GM18505 (cell line): ENCODE data around the gene FAXC.

ENCODE experiments used
- ATAC-seq: cut with Tn5 transposase; IDR thresholded peaks from one replicate; pipeline ENCODE4 v1.9.1; 2021; ENCODE audit not compliant: unreplicated experiment
- POLR2A ChIP-seq: IDR thresholded peaks from 4 replicates; pipeline ENCODE4 v1.6.1; 2011; ENCODE audit warnings: borderline replicate concordance; ENCODE audit not compliant: insufficient read depth, insufficient read length; ENCODE audit errors: extremely low read depth

Gene FAXC

DNA sequence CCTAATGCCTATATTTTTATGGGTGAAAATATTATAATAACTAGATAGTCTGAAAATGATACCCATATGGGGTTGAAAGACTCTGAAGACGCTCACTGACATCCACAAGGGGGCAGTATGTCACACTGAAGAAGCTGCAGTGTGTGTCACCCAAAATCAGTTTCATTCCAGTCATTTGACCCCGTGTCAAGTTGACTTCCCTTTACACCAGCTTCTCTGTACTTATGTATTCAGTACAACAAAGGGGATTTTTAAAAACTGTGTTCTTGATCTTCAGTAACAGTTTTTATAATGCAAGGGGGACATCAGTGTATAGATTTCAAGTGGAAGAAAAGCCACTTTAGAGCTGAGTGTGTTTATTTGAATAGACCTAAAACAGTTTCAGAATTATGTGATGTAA lies 19.3 kb downstream of the FAXC start:
- ATAC-seq = peak; percentile 68
- no peak for TF ChIP-seq POLR2A

DNA sequence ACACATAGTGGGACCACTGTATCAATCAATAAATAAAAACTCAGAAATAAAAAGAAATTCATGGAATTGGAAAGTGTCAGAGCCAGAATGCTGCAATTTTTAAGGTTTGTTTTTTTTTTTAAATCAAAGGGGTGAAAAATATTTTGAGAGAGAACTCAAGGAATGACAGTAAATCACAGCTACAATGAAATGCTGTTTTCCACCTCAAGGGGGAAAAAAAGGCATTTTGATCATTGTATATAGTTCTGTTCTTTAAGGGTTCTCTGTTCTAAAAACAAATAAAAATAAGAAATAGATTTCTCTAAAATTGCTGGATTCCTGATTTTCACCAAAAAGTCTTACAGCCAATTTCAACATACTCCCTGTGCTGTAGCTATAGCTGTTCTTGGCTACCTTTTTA lies 24.5 kb downstream of the FAXC start:
- no peak for ATAC-seq
- TF ChIP-seq POLR2A = no peak

DNA sequence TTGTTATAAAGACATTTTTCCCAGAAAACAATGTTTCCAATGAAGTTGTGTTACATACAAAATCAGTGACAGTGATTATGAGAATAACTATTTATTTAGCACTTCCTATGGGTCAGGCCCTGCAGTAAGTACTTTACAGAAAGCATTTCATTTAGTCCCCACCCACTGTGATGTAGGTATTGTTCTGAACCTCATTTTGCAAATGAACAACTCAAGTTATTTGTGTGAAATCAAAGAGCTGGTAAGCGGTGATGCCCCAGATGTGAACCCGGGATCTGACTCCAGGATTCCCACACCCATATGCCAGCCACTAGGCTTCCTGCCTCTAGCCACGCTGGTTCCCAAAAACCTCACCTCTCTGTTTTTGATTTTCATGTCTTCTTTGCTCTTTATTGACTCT lies 30.9 kb downstream of the FAXC start:
- TF ChIP-seq POLR2A = no peak
- no peak for ATAC-seq

DNA sequence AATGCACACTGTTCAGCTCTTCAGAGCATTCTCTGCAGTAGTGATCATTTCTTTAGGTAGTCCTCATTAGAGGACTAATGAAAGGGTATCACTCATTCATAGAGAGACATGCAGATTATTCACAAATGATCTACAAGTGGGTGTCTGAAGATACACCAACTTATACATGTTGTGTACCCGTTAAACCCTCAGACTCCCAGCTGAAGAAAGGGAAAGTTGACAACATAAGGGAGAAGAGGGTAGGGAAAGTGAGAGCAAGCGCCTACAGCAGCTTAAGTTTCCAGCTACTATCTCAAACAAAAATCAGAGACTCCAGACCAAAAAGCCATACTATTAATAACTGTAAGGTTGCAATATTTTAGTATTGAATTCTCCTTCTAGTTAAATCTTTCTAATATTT lies 37.1 kb downstream of the FAXC start:
- no peak for TF ChIP-seq POLR2A
- ATAC-seq = no peak

DNA sequence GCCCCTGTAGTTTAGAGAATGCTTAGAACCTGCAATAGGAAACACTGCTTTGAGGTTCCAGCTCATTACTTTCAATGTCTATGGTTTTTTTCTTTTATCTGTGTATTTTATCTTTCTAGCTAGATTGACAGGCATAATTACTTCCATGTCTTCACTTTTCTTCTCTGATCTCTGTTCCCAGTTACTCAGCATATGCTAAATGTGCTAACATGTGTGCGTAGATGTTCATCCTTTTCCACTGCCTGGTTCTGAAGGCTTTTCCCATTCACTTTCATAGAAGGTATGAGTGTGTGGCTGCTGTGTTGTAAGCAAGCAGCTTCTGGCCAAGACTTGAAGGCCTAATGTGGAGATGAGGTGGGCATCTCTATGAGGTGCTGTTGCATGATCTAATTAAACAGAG lies 38.9 kb downstream of the FAXC start:
- TF ChIP-seq POLR2A = no peak
- no peak for ATAC-seq

DNA sequence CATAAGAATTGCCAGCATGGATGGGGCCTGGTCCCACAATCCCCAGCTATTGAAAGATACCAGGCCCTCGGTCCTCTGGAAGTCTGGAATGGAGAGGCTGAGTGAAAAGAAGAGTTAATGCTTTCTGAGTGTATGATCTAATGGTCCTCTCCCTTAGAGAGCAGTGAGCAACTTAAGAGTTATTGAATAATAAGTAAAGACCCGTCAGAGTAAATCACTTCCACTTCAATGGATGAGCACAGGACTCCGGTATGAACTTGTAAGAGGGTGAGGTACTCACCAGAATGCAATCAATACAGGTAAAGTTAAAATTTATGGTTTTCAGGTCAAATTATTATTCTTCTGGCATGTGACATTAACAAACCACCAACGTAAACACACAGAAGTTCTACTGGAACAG lies 39.9 kb downstream of the FAXC start:
- ATAC-seq = no peak
- TF ChIP-seq POLR2A = no peak

DNA sequence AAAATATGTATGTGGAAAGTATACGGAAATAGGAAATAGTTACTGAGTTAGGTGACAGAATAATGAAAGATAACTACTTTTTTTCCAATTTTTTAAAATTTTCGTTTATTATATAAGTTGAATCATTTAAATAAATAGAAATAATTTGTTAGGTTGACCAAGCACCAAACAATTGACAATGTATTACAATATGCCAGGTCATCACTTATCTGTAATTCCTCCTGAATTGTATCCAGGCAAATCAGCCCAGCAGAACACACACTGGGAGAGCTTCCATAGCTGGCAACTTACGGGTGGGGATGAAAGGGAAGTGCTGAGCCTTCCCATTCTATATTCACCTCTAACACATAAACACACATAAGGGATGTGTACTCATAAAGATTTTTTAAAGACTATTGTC lies 40.7 kb downstream of the FAXC start:
- ATAC-seq = no peak
- TF ChIP-seq POLR2A = no peak

DNA sequence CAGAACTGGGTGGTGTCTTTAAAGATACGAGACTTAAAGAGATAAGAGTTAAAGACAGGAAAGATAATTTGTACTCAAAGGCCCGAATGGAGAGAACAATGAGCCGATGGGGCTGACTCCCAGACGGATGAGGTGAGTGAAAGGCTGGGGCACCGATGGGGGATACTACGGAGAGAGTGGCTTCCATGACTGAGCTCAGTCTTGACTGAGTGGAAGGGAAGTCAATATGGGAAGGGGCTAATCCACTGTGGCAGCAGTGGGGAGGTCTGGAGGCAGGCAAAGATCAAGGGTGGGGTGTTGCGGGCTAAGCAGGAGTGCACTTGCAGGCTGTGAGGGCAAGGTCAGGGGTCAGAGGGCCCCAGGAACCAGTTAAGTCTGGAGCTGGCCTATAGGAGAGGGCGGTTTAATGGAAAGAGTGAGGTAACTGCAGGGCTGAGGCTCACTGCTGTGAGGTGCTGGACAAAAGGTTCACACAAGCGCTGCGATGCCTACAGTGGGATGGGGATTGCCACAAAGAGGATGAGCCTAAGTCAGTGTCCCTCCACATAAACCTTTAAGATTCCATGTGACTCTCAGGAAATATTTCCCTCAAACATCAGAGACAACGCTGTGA lies 42.1 kb downstream of the FAXC start:
- no peak for TF ChIP-seq POLR2A
- ATAC-seq = no peak

DNA sequence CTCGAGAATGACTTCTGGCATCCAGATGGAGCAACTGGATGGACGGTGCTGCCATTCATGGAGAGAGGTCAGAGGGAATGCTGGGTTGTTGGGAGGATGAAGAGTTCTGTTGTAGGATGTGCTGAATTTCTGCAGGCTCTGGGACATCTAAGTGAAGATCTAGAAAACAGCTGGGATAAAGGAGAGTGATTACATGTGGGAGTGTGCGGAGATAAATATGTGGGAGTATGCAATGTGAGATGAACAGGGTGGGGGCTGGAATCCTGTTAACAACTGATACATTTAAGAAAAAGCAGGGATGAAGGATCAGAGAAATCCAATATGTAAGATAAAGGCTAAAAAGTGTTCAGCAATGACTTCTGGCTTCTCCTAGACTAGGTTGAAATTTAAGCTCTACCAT lies 43.1 kb downstream of the FAXC start:
- ATAC-seq = no peak
- no peak for TF ChIP-seq POLR2A

DNA sequence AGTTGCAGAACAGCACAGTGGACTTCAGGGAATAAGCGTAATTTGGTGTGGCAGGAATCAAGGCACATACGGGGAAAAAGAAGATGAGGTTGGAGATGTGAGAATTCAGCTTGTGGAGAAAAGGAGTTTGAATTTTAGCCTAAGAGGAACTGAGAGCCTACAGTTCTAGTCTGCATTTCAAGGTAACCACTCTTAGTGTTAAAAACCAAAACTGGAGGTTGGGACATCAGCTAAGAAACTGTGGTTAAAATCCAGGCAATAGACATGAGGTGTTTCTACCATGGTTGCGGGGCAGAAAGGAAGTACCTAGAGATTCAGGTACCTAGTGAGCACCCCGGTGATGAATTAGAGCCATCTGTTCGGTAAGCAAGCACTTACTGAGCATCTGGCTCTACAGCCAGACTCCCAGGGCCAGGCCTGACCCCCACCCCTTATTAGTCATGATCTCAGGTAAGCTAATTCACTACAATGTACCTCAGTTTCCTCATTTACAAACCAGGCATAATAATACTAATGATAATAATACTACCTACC lies 44.4 kb downstream of the FAXC start:
- TF ChIP-seq POLR2A = no peak
- ATAC-seq = no peak

DNA sequence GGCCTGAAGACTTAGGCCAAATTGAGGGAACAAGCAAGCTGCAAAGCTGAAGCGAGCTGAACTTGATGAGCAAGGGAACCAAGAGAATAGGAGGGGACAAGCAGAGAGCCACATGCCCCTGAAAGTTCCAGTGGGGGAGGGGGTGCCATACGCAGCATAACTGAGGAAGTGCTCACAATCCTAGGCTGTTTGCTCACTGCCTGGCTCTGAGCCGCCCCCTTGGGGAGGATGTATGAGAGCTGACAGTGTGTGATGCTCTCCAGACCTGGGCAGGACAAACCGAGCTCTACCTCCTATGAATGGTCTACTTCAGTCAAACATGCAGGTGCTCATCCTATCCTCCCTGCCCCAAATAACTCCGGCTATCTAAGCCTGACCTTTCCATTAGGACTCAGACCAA lies 52.1 kb downstream of the FAXC start:
- TF ChIP-seq POLR2A = no peak
- ATAC-seq = no peak

DNA sequence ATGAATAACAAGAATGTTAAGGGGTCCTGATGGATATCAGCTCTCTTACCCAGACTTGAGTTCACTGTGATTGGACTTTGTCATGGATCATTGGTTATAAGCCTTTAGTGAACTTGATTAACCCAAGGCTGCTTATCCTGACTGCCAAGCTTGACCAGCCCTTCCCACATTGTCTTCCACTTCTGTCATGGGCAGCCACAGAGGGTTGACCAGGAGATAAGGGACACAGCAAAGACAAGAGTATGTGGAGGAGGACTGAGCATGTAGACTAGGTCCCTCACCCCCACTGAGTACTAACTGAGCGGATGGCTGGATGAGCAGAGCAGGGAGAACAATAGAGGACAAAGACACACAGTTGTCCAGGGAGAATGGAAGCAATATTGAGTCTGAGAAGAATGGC lies 52.5 kb downstream of the FAXC start:
- no peak for ATAC-seq
- TF ChIP-seq POLR2A = no peak

DNA sequence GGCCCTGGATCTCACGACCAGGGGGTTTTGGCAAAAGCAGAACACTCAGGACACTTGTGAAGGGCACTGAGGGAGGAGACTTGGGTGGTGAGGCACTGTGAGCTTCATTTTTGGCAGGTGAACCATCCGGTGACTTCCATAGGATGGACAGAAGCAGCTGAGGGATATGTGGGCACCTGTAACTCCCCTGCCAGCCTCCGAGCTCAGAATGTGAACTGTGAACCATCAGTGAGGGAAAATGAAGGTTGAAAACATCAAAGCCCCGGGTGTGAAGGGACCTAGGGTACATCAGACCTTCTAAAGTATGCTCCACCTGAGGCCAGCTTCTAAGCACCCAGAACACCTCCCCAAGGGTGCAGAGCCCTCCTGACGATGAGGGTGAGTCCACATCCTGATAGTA lies 53.2 kb downstream of the FAXC start:
- no peak for ATAC-seq
- TF ChIP-seq POLR2A = no peak

DNA sequence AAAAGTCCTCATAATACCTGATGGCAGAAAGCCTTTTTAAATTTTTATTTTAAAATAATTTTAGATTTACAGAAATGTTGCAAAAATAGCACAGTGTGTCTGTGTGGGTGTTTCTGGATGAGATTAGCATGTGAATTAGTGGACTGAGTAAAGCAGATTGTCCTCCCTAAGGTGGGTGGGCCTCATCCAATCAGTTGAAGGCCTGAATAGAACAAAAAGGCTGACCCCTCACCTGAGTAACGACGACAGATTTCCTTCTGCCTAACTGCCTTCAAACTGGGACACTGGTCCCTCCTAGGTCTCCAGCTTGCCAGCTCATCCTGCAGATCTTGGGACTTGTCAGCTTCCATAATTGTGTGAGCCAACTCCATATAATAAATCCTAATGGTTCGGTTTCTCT lies 54.2 kb downstream of the FAXC start:
- no peak for ATAC-seq
- no peak for TF ChIP-seq POLR2A

DNA sequence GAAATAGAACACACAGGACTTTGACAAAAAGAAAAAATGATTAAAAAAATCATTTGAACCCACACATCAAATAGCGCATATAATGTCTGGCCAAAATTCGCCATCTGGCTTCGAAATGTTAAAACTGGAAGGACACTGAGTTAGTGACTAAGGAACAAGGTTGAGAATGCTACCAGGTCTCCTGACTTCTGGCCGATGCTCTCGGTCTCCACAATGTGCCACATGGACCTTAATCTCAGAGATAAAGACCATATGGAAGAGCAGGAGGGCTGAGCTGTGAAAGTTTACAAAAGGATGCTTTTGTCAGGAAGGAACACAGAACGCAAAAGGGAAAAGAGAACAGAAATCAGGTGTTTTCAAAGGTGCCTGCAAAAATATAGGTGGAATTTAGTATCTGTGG lies 54.7 kb downstream of the FAXC start:
- no peak for ATAC-seq
- TF ChIP-seq POLR2A = no peak
